Measurements from ENCODE around the gene LAMC2.

Gene LAMC2

GRCh38 chr1:183215076-183215720 is 29.1 kb downstream of the LAMC2 start:
- TF ChIP-seq, protein P1, sequence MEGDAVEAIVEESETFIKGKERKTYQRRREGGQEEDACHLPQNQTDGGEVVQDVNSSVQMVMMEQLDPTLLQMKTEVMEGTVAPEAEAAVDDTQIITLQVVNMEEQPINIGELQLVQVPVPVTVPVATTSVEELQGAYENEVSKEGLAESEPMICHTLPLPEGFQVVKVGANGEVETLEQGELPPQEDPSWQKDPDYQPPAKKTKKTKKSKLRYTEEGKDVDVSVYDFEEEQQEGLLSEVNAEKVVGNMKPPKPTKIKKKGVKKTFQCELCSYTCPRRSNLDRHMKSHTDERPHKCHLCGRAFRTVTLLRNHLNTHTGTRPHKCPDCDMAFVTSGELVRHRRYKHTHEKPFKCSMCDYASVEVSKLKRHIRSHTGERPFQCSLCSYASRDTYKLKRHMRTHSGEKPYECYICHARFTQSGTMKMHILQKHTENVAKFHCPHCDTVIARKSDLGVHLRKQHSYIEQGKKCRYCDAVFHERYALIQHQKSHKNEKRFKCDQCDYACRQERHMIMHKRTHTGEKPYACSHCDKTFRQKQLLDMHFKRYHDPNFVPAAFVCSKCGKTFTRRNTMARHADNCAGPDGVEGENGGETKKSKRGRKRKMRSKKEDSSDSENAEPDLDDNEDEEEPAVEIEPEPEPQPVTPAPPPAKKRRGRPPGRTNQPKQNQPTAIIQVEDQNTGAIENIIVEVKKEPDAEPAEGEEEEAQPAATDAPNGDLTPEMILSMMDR (conservative IDR thresholded peaks at IDR 0.05; ENCODE audit: control insufficient read depth, insufficient read depth, low read depth, low read length): no peak
- no peak for DNase-seq (ENCODE audit: low read depth)
- no peak overlapping the region for H3K4me3 ChIP-seq (ENCODE audit: control insufficient read depth, low read depth, low read length)

DNA sequence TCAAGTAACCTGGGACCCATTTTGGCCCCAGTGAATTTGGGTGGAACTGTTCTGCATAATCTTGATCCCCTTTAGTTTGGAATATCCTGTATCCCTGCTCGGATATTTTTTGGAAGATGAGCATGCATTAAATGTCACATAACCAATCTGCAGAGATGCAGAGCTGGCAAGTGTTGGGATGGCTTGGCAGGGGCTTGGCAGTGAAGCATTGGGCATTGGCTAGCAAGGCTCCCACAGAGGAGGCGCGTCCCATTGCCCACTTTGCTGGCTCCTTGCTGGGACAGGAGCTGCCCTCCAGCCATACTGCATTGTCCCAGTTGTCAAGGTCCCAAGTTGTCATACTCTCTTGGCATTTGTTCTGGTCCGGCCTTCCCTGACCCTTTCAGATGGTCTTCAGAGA is 29.9 kb downstream of the LAMC2 start:
- TF ChIP-seq, protein P1 (conservative IDR thresholded peaks at IDR 0.05; ENCODE audit: control insufficient read depth, insufficient read depth, low read depth, low read length): no peak
- H3K4me3 ChIP-seq (ENCODE audit: control insufficient read depth, low read depth, low read length): no peak overlapping the region
- no peak for DNase-seq (ENCODE audit: low read depth)

DNA sequence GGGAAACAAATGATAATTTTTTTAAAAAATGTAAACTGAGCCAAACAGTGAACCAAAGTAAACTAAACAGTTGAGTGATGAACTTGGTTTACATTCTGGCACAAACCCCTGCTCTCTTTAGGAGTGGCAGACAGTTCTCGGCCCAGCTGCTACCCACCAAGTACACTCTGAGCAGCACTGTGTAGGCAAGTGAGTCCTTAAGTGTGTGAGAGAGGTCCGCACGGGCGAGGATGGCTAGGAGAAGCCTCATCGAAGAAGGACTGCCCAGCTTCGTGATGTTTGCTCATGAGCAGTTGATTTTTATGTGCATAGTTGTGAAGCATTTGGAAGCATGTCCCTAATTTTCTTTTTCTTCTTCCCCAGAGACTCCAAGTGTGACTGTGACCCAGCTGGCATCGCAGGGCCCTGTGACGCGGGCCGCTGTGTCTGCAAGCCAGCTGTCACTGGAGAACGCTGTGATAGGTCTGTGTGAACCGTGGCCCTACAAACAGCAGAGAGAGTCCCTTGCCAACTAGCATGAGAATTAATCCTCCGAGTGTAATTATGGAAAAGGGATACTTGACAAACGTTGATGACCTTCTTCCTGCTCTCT is 32.1 kb downstream of the LAMC2 start:
- TF ChIP-seq, protein P1 (conservative IDR thresholded peaks at IDR 0.05; ENCODE audit: control insufficient read depth, insufficient read depth, low read depth, low read length): no peak
- H3K4me3 ChIP-seq (ENCODE audit: control insufficient read depth, low read depth, low read length): no peak overlapping the region
- no peak for DNase-seq (ENCODE audit: low read depth)

DNA sequence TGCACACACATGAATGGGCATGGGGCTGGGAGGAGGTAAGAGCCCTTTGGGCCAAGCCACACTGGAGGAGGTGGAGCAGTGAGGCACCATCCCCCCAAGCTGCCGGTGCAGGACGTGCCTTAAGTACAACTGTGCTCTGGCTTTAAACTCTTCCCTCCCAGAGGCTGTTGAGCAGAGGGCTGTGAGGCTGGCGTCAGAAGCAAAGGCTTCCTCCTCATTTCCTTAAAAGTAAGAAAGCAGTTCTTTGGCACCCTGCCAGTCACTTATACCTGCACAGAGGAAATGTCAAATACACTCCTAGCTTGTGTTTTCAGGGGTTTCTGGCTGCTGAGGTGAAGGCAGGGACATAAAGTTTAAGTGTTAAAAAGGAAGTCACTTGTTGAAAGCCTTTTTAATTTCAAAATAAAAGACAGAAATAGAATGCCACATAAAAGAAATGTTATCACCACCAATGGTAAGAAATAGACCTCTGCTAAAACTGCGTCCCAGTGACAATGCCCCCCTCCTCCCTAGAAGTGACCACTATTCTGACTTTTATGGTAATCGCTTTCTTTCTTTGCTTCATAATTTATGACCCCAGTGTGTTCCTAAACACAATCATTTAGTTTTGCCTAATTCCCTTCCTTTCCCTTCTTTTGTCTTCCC is 33.0 kb downstream of the LAMC2 start:
- no peak for DNase-seq (ENCODE audit: low read depth)
- no peak overlapping the region for H3K4me3 ChIP-seq (ENCODE audit: control insufficient read depth, low read depth, low read length)
- TF ChIP-seq, protein P1 (conservative IDR thresholded peaks at IDR 0.05; ENCODE audit: control insufficient read depth, insufficient read depth, low read depth, low read length): no peak

DNA sequence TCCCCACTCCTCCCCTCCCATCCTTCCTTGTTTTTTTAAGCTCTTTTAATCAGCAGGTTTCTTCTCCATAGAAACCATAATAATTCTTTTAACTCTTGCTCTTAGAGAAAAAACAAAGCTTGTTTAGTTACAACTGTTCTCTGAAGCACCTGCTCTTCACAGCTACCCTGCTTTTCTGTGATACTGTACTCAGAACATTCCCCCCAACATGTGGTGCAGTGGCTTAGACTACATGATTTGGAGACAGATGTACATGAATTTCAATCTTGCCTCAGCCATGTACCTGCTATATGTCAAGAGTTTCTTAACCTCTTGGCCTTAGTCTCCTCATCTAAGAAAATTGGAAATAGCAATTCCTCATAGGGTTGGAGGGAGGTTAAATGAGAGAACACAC is 33.5 kb downstream of the LAMC2 start:
- no peak for DNase-seq (ENCODE audit: low read depth)
- TF ChIP-seq, protein P1 (conservative IDR thresholded peaks at IDR 0.05; ENCODE audit: control insufficient read depth, insufficient read depth, low read depth, low read length): no peak
- no peak overlapping the region for H3K4me3 ChIP-seq (ENCODE audit: control insufficient read depth, low read depth, low read length)

DNA sequence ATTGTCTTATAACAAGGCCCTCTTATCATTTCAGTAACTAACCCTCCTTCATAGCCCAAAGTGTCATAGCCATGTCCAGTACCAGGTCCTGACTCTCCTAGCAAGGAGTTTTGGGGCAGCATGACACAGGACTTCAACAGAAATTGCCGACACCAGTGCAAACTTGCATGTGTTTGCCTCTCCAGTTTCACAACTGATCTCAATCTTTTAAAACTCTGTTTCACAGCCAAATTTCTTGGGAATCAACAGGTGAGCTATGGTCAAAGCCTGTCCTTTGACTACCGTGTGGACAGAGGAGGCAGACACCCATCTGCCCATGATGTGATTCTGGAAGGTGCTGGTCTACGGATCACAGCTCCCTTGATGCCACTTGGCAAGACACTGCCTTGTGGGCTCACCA is 36.8 kb downstream of the LAMC2 start:
- no peak overlapping the region for H3K4me3 ChIP-seq (ENCODE audit: control insufficient read depth, low read depth, low read length)
- TF ChIP-seq, protein P1 (conservative IDR thresholded peaks at IDR 0.05; ENCODE audit: control insufficient read depth, insufficient read depth, low read depth, low read length): no peak
- no peak for DNase-seq (ENCODE audit: low read depth)

Data from fibroblast of mammary gland (primary cell).